HPDE6-E6E7 (cell line): ENCODE data around the gene SULT4A1.

ENCODE experiments used
- DNase-seq: peaks from one replicate; pipeline ENCODE4 v3.0.0; 2011; ENCODE audit warnings: missing footprints; ENCODE audit errors: extremely low spot score

SULT4A1 gene

DNA sequence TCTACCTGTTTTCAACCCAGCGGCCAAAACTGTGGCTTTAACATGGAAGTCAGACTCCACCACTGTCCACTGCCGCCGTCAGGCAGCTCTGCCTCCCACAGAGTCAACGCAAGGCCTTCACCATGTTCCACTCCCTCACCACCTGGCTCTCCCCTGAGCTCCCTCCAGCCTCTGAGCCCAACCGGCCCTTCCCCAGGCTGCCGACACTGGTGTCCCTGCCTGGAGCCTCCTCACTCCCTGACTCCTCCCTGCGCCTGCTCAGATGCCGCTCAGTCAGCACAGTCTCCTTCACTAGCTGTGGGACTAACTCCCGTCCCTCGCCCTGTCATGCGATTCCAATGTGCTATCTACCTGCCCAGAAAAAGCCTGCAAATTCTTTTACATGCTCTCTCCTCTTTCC lies 16.3 kb downstream of the SULT4A1 start:
- no peak for DNase-seq

DNA sequence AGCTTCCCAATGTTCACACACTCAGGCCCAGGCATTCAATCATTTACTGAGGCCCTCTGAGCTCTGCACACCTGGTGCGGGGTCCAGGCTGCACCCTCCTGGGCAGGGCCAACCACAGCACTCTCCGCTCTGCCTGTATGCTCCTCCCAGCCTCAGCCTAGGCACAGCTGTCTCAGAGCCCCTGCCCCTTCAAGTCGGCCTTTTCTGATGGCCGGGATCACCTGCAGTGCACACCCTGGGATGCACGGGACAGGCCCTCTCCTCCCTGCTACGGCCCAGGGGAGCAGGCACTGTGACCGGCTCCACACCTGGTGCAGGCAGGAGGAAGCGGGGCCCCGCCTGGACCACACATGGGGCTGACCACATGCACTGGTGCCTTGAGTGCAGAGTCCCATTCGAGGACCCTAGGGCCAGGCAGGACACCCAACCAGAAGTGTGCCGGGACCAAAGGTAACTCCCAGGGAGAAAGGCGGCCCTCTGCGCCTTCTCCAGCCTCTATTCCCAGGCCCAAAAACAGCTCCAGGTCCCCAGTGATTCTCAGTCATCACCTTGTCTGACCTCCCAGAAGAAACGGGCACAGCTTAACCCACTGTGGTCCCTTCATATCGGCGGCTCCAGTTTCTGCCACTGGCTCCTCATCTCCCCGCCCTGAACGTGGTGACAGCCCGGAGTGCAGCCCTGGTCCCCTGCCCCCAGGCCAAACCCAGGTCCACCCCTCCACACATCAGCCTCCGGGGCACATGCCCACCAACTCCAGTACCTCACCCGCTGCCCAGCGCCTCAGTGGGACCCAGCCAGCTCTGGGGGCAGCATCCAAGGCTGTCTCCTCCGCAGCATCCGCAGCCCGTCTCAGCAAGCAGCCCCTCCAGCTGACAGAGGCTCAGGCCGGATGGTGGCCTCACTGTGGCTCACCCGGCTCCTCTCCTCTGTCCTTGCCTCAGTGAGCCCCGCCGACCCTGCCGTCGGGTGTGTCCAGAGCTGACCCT lies 17.5 kb downstream of the SULT4A1 start:
- no peak for DNase-seq

DNA sequence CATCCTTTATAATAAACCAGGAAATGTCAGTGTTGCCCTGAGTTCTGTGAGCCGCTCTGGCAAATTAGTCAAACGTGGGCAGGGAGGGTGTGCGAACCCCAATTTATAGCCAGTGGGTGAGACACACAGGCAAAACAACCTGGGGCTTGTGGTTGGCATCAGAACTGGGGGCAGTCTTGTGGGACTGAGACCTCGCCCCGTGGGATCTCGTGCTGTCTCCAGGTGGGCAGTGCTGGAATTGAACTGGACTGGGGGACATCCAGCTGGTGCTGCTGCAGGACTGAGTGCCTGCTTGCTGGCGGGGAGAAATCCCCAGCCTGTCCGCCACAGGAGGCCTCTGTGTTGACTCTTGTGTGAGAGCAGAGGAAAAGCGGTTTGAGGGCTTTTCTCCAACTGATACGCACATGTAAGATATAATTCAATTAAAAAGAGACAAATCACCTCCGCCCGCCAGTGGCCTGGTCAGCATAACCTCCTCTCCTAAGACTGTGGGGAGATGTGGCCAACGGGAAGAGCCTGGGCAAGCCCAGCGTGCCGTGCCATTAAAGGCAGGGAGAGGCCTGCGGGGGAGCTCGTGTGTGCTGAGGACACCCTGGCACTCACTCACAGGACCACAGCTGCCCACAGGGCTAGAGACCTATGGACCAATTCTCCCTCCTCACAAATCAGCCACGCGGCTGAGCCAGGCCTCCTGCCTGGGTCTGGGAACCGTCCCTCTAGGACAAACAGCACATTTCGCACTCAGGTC lies 18.4 kb downstream of the SULT4A1 start:
- DNase-seq, result no peak

DNA sequence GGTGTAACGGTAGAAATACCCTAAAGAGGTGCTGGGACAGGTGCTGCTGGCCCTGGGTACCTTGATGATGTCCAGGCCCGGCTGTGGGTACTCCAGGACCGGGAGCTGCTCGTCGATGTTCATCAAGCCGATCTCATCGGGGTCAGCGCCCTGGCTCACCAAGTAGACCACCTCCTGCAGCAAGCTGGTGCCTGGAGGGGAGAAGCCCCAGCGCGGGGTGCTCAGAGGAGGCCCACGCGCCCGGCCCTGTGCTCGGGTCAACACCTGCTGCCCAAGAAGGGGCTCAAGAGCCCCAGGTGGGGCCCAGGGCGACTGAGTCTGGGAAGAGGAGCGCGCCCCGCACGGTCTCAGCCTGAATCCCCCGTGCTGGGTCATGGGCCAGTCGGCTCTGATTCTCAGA lies 20.6 kb downstream of the SULT4A1 start:
- no peak for DNase-seq

DNA sequence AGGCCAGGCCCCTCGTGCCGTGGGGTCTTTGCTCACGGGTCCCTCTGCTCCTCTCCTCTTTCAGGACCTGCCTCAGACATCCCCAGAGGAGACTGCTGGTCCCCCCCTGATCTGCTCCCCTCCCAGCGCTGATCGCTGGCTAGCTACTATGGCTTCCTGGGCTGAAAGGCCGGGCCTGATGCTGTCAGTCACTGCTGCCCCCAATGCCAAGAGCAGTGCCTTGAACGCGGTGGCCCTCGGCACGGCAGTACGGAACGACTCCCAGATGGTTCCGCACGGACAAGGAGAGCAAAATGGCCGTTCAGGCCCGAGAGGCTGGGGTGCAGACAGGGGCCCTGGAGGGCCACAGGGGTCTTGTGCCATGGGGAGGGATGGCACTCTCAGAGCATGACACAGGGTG lies 21.5 kb downstream of the SULT4A1 start:
- DNase-seq, result no peak

DNA sequence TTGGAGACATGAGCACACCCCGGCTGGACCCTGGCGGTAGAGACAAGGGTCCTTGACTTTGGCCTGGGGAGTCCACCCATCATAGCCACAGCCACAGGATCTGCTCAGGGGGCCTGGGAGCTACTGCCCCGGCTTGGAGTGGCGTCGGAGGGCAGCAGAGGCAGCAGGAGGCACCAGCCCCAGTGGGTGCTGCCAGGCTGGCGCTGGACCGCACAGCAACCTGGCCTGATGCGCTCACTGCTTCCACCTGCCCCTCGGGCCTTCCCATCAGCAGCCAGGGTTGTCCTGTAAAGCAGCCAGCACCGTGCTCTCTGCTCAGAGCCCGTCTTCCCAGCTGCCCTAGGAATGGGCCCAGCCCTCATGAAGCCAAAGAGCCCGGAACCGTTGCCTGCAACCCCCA lies 21.9 kb downstream of the SULT4A1 start:
- DNase-seq, result no peak

DNA sequence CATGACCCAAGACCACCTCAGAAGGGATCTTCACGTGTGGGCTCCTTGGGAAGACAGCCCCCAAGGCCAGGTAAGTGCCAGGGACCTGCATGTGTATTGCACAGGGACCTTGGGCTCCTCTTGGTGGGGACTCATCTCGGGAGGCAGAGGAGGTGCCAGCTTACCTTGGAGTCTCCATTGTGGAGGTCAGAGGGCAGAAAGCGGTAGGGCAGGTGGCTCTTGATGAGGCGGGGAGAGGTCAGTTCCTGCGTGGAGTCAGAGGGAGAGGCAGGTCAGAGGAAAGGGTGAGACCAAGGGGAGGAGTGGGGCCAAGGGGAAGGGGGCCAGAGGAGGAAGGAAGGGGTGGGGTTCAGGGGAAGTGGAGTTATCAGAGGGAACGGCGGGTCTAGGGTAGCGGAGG lies 22.5 kb downstream of the SULT4A1 start:
- DNase-seq, result no peak

DNA sequence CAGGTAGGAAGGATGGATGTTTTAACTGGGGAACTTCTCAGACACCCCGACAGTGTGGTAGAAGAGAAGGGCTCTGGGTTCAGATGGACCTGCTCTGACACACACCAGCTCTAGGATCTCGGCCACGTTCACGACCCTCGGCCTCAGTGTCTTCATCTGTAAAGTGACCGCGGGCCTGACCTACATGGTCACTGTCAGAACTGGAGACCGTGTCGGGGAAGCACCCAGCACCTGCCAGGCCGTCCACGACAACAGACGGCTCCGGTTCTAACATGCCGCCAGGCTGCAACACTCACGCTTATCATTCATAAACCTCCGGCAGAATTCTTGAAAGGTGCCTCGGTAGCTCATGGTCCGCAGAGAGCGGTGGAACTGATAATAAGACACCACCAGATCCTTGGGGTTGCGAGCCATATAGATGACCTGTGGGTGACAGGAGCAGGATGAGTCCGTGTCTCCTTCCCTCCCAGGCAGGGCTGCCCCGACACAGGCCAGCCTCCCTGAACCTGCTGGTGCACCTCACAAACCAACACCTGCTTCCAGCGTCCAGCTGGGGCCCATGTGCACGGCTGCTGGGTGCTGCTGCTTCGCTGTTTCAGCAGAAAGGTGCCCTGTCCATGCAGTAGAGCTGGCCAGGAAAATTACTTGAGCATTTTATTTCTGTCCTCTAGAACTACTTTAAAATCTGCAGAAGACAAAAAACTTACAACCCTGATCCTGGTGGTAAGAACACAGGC lies 23.6 kb downstream of the SULT4A1 start:
- DNase-seq, result no peak

DNA sequence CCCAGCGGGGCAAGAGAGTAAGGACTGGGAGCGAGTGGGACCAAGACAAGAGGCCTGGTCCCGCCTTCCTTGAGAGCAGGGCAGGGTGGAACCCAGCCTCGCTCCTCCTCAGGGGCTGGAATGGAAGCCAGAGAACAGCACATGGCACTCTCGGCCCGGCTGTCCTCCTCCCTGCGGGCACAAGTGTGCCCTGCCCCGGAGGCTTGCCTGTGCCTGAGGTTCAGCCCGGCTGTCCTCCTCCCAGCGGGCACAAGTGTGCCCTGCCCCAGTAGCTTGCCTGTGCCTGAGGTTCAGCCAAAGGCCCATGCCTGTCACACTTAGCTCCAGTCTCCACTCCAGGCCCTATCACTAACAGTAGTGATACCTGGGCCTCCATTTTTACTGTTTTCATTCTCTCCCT lies 24.2 kb downstream of the SULT4A1 start:
- no peak for DNase-seq

DNA sequence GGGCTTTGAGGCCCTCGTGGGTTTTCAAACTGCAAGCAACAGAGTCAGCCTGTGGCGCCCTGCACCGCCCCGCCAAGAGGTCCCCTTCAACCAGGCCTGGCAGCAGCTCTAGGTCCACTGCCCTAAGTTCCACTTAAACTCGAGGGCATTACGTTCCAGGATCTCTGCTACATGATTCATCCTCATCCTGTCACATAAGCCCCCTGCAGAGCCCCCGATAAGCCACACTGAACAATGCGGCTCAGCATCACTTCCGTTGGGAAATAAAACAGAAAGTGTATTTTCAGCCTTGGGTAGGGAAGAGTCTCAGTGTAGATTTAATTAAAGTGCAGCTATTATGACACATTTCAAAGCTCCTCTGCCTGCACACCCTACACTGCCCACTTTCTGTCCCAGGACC lies 24.6 kb downstream of the SULT4A1 start:
- DNase-seq, result no peak

DNA sequence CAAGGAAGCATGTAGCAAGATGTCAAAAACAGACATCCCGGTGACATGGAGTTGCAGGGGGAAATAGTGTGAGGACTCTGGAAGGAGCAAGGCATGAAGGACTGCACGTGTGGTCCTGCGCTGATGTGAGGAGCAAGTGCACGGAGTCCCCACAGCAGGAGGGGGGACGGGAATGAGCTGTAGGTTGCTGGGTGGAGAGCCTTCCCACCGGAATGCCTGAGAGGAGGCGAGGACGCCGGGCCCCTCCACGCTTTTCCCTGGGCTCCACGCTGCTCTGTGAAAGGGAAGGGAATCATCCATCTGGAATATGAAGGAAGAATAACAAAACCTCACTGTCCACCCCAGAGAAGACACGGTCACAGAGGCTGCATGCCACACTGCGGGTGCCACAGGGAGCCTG lies 26.6 kb downstream of the SULT4A1 start:
- no peak for DNase-seq

DNA sequence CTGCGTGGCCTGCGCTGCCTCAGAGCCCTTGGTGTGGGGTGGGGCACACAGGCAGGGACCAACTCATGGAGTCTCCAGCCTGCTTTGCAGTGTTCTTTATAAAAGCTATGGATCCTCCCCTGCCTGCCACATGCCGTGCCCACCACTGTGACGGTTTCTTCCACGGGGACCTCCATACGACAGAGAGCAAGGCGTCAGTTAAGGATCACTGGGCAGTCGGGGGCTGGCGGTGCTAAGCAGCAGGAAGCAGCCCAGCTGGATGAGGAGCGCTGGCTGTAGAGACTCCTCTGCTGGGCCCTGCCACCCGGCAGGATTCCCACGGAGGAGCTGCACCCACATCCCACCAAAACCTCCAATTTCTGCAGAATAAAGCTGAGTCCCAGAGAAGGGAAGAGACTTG lies 27.1 kb downstream of the SULT4A1 start:
- no peak for DNase-seq

DNA sequence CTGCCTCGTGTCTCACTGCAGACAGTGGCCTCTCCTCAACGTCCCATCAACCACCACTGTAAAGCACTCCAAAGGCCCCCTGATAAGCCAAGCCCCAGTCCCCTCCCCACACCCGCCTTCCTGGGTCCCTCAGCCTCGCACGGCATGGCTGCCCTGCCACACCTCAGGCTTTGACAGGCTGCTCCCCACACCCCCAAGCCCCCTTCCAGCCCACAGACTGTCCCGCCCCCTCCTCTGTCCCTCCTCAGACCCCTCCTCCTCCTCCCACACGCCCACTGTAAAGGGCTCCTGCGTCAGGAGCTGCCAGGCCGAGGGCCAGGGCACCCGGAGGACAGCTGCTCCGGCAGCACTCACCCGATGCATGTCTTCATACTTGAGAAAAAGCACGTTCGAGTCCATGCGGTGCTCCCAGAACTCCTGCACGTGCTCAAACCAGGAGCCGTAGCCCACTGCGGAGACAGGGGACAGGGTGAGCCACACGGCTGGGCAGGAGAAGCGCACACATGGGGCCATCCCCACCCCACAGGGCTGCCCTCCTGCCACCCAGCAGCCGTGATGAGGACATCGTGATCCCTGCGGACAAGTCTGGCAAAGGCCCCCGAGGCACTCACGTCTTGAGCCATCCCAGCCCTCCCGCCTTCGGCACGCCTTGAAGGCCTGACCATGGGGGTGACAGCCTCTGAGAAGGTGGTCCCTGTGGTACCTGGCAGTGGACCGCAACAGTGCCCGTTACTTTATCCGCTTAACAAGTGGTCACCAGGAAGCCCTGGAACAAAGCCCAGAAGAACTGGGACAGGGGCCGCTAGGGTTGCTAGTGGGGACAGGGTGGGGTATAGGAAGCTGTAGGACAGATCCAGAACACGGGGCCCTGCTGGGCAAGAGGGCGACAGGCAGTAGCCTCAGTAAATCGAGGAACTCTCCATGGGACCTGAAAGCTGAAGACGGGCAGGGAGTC lies 28.8 kb downstream of the SULT4A1 start:
- no peak for DNase-seq

DNA sequence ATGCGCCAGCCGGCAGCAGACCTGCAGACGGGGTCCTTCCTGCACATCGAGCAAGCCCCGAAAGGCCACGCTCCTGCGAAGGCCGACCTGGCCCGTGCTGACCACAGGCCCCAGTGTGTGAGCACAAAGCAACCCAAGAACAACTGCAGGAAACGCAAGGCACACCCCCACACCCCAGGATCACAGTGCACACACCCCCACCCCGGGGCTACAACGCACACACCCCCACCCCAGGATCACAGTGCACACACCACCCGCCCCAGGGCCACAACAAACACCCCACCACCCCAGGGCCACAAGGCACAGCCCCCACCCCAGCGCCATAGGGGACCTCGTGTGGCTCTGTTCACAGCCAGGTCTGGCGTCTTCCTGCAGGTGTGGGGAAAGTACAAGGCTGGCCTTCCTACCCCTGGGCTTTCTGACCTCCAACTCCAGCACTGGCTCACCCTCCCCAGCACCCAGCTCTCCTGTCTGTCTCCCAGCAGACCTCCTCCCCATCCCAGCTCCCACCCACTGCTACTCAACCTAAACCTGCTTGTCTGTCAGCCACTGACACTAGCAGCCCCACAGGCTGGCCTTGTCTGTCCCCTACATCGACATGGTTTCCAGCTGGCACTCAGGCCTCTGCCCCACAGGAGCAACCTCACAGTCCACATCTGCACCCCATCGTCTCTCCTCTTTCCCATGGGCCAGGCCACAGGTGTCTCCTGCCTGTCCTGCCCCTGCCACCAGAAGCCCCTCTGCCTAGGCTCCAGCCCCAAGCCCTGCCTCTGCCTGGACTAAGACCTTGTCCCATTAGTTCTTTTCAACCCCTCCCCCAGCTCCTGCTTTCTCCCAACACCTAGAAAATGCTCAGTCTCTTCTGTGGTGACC lies 29.7 kb downstream of the SULT4A1 start:
- DNase-seq, result no peak

DNA sequence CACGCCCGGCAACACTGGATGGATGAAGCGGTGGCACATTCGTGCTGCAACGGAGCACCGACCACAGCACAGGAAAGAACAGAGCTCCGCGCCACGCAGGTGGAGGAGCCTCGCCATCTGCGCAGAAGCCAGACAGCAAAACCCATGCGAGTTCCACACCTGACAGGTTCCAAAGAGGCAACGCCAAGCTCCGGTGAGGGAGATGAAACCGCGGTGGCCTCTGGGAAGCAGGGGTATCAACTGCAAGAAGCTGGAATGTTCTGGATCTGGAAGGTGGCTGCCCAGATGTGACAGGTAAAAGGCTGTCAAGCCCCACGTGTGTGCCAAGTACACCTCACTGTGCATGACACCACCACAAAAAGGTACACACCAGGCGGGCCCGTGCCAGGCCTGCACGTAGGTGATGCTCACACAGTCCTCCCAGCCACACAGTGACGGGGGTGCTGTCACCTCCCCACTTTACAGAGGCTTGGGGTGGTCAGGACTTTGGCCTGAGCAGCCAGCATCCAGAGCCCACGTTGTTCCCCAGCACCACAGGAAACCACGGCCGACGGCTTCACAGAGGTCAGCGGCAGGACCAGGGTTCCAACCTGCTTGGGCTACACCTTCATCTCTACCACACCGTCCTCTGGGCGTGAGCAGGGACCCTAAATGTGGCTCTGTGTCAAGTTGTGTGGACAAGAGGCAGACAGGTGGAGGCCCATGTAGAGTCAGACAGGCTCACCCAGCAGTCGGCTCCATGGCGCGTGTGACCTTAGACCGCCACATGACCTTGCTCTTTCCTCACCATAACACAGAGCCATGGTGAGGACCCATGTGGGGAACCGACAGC lies 30.5 kb downstream of the SULT4A1 start:
- no peak for DNase-seq

DNA sequence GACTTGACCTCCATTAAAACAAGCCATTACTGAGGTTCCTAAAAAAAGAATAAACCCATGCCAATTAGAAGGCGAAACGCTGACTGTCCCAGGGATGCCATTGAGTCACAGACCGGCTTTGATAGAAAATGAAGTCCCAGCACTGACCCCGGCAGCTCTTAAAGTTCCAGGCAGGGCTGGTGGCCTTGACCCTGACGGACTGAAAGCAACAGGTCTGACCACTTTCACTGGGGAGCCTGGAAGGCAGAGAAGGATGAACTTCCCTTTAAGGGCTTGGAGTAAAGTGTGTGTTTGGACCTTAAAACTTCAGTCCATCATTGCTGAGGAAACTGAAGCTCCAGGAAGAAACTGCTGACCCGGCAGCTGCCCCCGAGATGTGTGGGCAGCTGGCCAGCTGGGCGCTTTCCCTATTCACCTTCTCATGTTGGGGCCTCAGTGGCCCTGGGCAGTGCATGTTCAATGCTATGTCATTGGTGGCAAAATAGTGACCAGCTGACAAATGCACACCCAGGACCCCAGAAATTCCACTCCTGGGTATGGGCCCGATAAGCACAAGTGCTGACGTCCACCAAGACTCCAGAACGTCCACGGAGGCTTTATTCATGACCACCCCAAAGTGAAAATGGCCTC lies 31.3 kb downstream of the SULT4A1 start:
- no peak for DNase-seq

DNA sequence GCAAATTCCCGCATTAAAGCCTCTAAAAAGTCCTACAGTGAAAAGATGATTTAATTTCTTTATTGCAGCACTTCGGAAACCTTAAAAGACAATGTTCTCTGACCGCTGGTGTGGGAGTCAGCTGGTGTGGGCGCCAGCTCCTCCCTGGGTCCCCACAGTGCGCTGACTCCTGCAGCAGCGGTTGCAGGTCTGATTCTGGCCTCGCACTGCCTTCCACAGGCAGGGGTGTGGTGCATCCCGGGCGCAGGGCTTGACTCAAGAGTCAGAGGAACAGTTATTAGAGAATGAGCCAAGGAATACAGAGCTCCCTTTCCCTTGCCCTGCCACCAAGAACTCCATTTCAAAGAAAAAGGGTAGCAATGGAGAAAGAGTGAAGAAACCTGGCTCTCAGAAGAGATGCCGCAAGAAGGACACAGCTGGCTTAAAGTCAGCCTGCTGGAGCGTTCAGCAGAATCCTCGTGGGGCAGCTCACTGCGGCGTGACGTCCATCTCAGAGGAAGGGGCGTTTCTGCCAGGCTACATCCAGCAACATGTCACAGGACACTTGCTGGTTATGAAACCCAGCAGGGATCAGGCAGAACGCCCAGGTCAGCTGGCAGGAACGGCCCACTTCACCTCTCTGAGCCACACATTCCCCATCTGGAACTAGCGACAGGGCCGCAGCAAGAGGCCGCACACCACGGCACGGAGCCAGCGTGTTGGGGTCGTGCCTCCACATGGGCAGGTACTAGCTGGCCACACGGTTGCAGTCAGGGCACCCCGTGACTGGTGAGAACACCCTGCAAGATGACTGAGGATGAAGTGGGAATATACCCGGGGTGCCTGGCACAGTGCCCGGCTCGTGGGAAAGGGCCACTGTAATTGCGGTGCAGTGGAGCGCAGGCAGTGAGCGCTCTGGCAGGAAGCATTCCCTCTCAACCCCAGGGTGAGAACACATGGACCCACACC lies 32.1 kb downstream of the SULT4A1 start:
- DNase-seq, result no peak
